ENCODE results near the gene IL17RA.

- TF ChIP-seq, protein P1, sequence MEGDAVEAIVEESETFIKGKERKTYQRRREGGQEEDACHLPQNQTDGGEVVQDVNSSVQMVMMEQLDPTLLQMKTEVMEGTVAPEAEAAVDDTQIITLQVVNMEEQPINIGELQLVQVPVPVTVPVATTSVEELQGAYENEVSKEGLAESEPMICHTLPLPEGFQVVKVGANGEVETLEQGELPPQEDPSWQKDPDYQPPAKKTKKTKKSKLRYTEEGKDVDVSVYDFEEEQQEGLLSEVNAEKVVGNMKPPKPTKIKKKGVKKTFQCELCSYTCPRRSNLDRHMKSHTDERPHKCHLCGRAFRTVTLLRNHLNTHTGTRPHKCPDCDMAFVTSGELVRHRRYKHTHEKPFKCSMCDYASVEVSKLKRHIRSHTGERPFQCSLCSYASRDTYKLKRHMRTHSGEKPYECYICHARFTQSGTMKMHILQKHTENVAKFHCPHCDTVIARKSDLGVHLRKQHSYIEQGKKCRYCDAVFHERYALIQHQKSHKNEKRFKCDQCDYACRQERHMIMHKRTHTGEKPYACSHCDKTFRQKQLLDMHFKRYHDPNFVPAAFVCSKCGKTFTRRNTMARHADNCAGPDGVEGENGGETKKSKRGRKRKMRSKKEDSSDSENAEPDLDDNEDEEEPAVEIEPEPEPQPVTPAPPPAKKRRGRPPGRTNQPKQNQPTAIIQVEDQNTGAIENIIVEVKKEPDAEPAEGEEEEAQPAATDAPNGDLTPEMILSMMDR (IDR thresholded peaks at IDR 0.05; ENCODE audit: poor library complexity) = no peak
- TF ChIP-seq EZH2phosphoT487 (IDR thresholded peaks at IDR 0.05; ENCODE audit: low read depth, severe bottlenecking, unreplicated experiment) (no peak), EZH2 (IDR thresholded peaks at IDR 0.05; ENCODE audit: borderline replicate concordance) (no peak)
Observed at GRCh38 chr22:17109976-17110375, 25.2 kb downstream of the IL17RA start.

Measured in hepatocyte (in vitro differentiated cells).